Measurements from ENCODE around the gene COL5A1. TPM values are rescaled to one million over a fixed set of nuclear protein-coding genes. Genes with fewer than 3 reads are reported as not detected.
A peak's percentile ranks its signal among the peaks of the same experiment; 100 is the strongest.

COL5A1 gene
- total RNA-seq, 1 experiment from 2014 or later = 10.6 TPM

DNA sequence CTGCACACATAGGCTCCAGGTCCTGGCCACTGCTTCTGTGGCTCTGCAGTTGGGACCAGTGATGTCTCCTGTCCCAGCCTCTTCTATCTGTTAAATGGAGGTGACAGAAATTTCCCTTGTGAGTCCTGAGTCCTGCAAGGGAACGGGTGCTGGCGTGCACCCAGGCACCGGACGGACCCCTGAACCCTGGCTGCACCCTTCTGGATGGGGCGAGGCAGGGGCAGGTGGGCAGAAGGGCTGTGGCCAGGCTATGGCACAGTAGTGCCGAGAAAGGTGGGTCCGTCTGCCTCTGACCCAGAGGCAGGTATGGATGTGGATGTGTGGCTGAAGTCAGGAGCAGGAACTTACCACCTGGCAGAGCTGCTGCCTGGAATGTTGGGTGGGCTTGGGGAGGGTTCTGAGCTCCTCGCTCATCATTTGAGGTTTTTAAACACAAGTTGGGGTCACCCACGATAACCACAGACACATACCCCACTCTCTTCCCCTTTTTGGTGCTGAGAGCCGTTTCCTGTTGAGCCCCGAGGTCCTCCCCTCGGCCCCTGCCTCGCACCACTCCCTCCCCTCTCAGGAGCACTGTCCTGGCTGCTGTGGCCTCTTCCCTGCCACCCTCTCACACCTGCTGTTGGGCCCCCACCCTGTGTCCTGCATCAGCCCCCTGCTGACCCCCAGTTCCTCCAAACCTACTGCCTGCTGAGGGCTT lies 82.0 kb downstream of the COL5A1 start:
- no peak for TF ChIP-seq EZH2phosphoT487 (IDR thresholded peaks at IDR 0.05; ENCODE audit: borderline replicate concordance, low read length)
- Histone ChIP-seq H3K9me2 (replicated peaks; ENCODE audit: low read length) (no peaks in the 10 kb centered on the region), H3K9me3 (ENCODE audit: low read length) (no peaks in the 10 kb centered on the region), H3F3A (ENCODE audit: low read length, unreplicated experiment) (no peaks in the 10 kb centered on the region), H3K27me3 (ENCODE audit: low read length) (no peaks in the 10 kb centered on the region), H4K20me1 (ENCODE audit: low read length) (no peaks in the 10 kb centered on the region), H3K27ac (ENCODE audit: low read length) (no peak overlapping the region), H3K36me3 (ENCODE audit: low read depth, low read length) (no peaks in the 10 kb centered on the region), H3K9ac (ENCODE audit: low read length) (no peak overlapping the region), H3K79me2 (ENCODE audit: low read length) (no peaks in the 10 kb centered on the region), H3K4me1 (ENCODE audit: insufficient read depth, low read length) (no peaks in the 10 kb centered on the region), H2AFZ (ENCODE audit: low read length) (no peak overlapping the region), H3K4me3 (ENCODE audit: low read length) (no peak overlapping the region), H3K4me2 (ENCODE audit: low read length) (no peak overlapping the region)
- POLR2A ChIA-PET (ENCODE audit: unreplicated experiment) = no interaction called here
- ATAC-seq (no peak), DNase-seq (no peak)
- intact Hi-C loops (cut with micrococcal nuclease) = no loop called here
- BruUV-seq (replicated peaks) = no TSS peak
- CTCF ChIA-PET = no interaction called here

- H3K27me3 ChIP-seq (ENCODE audit: low read length) = no peaks in the 10 kb centered on the region
- H4K20me1 ChIP-seq (ENCODE audit: low read length) = no peaks in the 10 kb centered on the region
- no peaks in the 10 kb centered on the region for H3K4me1 ChIP-seq (ENCODE audit: insufficient read depth, low read length)
- H3K9me3 ChIP-seq (ENCODE audit: low read length) = no peaks in the 10 kb centered on the region
- H3K27ac ChIP-seq (ENCODE audit: low read length) = no peak overlapping the region
- H3K9ac ChIP-seq (ENCODE audit: low read length) = no peak overlapping the region
- CTCF ChIA-PET = interaction anchor here (0.5 kb wide), 1 partner anchor 281 kb away, joined by 3 read pairs; no protein-coding TSS in a partner anchor
- H3K9me2 ChIP-seq (replicated peaks; ENCODE audit: low read length) = no peaks in the 10 kb centered on the region
- POLR2A ChIA-PET (ENCODE audit: unreplicated experiment) = no interaction called here
- TF ChIP-seq EZH2 (IDR thresholded peaks at IDR 0.05; ENCODE audit: low read length, unreplicated experiment) (no peak), EZH2phosphoT487 (IDR thresholded peaks at IDR 0.05; ENCODE audit: borderline replicate concordance, low read length) (no peak)
- TF ChIP-seq, protein P1, sequence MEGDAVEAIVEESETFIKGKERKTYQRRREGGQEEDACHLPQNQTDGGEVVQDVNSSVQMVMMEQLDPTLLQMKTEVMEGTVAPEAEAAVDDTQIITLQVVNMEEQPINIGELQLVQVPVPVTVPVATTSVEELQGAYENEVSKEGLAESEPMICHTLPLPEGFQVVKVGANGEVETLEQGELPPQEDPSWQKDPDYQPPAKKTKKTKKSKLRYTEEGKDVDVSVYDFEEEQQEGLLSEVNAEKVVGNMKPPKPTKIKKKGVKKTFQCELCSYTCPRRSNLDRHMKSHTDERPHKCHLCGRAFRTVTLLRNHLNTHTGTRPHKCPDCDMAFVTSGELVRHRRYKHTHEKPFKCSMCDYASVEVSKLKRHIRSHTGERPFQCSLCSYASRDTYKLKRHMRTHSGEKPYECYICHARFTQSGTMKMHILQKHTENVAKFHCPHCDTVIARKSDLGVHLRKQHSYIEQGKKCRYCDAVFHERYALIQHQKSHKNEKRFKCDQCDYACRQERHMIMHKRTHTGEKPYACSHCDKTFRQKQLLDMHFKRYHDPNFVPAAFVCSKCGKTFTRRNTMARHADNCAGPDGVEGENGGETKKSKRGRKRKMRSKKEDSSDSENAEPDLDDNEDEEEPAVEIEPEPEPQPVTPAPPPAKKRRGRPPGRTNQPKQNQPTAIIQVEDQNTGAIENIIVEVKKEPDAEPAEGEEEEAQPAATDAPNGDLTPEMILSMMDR (conservative IDR thresholded peaks at IDR 0.05; ENCODE audit: low read depth, low read length) = no peak
- intact Hi-C loops (cut with micrococcal nuclease) = no loop called here
- ATAC-seq (peak; percentile 31; the same call in 1 of the 2 replicates), DNase-seq (no peak)
- no TSS peak for BruUV-seq (replicated peaks)
- no peaks in the 10 kb centered on the region for H3F3A ChIP-seq (ENCODE audit: low read length, unreplicated experiment)
- no peak overlapping the region for H3K4me3 ChIP-seq (ENCODE audit: low read length)
- H2AFZ ChIP-seq (ENCODE audit: low read length) = no peak overlapping the region
- no peak overlapping the region for H3K4me2 ChIP-seq (ENCODE audit: low read length)
- no peaks in the 10 kb centered on the region for H3K79me2 ChIP-seq (ENCODE audit: low read length)
- H3K36me3 ChIP-seq (ENCODE audit: low read depth, low read length) = no peaks in the 10 kb centered on the region
Measured at GRCh38 chr9:134724202-134724911, 82.8 kb downstream of the COL5A1 start.

DNA sequence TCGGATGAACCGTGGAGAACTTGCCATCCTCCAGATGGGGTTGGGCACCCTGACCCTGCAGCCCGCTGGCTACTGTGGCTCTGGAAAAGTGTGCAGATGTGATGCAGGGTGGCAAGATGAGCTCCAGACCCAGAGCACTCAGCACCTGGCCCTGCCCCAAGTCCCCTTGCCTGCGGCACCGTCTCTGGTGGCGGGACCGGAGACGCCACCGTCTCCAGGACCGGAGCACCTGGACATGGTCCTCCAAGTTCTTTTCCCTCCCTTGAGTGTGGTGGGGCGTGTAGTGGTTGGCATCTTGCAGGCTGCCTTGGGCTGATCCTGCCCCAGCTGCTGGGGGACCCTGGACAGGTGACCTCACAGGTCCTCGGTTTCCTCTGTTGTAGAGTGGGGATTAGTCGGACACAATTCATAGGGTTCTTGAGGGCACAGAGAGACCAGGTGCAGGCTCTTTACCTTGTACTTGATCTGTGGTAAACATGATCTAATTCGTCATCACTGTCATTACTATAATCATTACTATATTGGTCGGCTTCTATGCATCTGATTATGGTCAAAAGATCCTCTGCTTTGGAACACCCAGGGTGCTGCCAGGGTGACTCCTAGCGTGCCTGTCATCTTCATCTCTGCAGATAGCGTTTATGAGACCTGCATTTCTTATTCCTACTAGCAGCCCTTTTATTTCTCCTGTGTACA lies 83.5 kb downstream of the COL5A1 start:
- no peaks in the 10 kb centered on the region for H3K27me3 ChIP-seq (ENCODE audit: low read length)
- no peak overlapping the region for H2AFZ ChIP-seq (ENCODE audit: low read length)
- BruUV-seq (replicated peaks) = no TSS peak
- H4K20me1 ChIP-seq (ENCODE audit: low read length) = no peaks in the 10 kb centered on the region
- H3K4me3 ChIP-seq (ENCODE audit: low read length) = no peak overlapping the region
- H3K9me3 ChIP-seq (ENCODE audit: low read length) = no peaks in the 10 kb centered on the region
- ChIA-PET POLR2A (ENCODE audit: unreplicated experiment) (no interaction called here), CTCF (interaction anchor here (0.5 kb wide), 1 partner anchor 281 kb away, joined by 3 read pairs; no protein-coding TSS in a partner anchor)
- H3K9me2 ChIP-seq (replicated peaks; ENCODE audit: low read length) = no peaks in the 10 kb centered on the region
- no peaks in the 10 kb centered on the region for H3K36me3 ChIP-seq (ENCODE audit: low read depth, low read length)
- no peak overlapping the region for H3K4me2 ChIP-seq (ENCODE audit: low read length)
- ATAC-seq = no peak
- no peak overlapping the region for H3K27ac ChIP-seq (ENCODE audit: low read length)
- no peaks in the 10 kb centered on the region for H3K4me1 ChIP-seq (ENCODE audit: insufficient read depth, low read length)
- H3K9ac ChIP-seq (ENCODE audit: low read length) = no peak overlapping the region
- intact Hi-C loops (cut with micrococcal nuclease) = no loop called here
- DNase-seq = no peak
- no peaks in the 10 kb centered on the region for H3F3A ChIP-seq (ENCODE audit: low read length, unreplicated experiment)
- TF ChIP-seq EZH2 (IDR thresholded peaks at IDR 0.05; ENCODE audit: low read length, unreplicated experiment) (no peak), EZH2phosphoT487 (IDR thresholded peaks at IDR 0.05; ENCODE audit: borderline replicate concordance, low read length) (no peak)
- H3K79me2 ChIP-seq (ENCODE audit: low read length) = no peaks in the 10 kb centered on the region
